Measurements from ENCODE around the gene SNTG2. TPM values are rescaled to one million over a fixed set of nuclear protein-coding genes. Genes with fewer than 3 reads are reported as not detected.

Gene SNTG2
- total RNA-seq, 2 donors from 2014 or later, result 2.4 TPM; not detected in 1

GRCh38 chr2:929925-930324 lies 20.7 kb upstream of the SNTG2 start:
- TF ChIP-seq CTCF (IDR thresholded peaks at IDR 0.05), result no peak
- no peak overlapping the region for H3K27ac ChIP-seq
- H3K27me3 ChIP-seq, result no peaks in the 10 kb centered on the region
- no peak overlapping the region for H3K4me3 ChIP-seq
- no peaks in the 10 kb centered on the region for H3K36me3 ChIP-seq
- H3K4me1 ChIP-seq, result no peaks in the 10 kb centered on the region
- DNase-seq (ENCODE audit: low spot score), result no peak
- no peaks in the 10 kb centered on the region for H3K9me3 ChIP-seq

- TF ChIP-seq CTCF (IDR thresholded peaks at IDR 0.05), result no peak
- DNase-seq (ENCODE audit: low spot score), result no peak
- Histone ChIP-seq H3K9me3 (no peaks in the 10 kb centered on the region), H3K36me3 (no peaks in the 10 kb centered on the region), H3K27me3 (no peaks in the 10 kb centered on the region), H3K27ac (no peak overlapping the region), H3K4me3 (no peak overlapping the region), H3K4me1 (no peaks in the 10 kb centered on the region)
Observed at GRCh38 chr2:930935-931334, 19.7 kb upstream of the SNTG2 start.

- no peaks in the 10 kb centered on the region for H3K36me3 ChIP-seq
- H3K4me1 ChIP-seq, result no peaks in the 10 kb centered on the region
- H3K4me3 ChIP-seq, result no peak overlapping the region
- no peak overlapping the region for H3K27ac ChIP-seq
- no peak for DNase-seq (ENCODE audit: low spot score)
- H3K9me3 ChIP-seq, result no peaks in the 10 kb centered on the region
- H3K27me3 ChIP-seq, result no peaks in the 10 kb centered on the region
- TF ChIP-seq CTCF (IDR thresholded peaks at IDR 0.05), result no peak
Observed at GRCh38 chr2:932320-933115, 18.1 kb upstream of the SNTG2 start.

- DNase-seq (ENCODE audit: low spot score), result no peak
Observed at GRCh38 chr2:933734-934295, 16.8 kb upstream of the SNTG2 start.

GRCh38 chr2:937530-937929 lies 13.1 kb upstream of the SNTG2 start:
- H3K27me3 ChIP-seq, result no peaks in the 10 kb centered on the region
- DNase-seq (ENCODE audit: low spot score), result no peak
- H3K9me3 ChIP-seq, result no peaks in the 10 kb centered on the region
- H3K4me3 ChIP-seq, result no peak overlapping the region
- no peaks in the 10 kb centered on the region for H3K36me3 ChIP-seq
- no peak overlapping the region for H3K27ac ChIP-seq
- no peak for TF ChIP-seq CTCF (IDR thresholded peaks at IDR 0.05)
- no peaks in the 10 kb centered on the region for H3K4me1 ChIP-seq

More at GRCh38 chr2:933734-934295, 16.8 kb upstream of the SNTG2 start:
- H3K4me1 ChIP-seq, result no peaks in the 10 kb centered on the region
- H3K27ac ChIP-seq, result no peak overlapping the region
- no peaks in the 10 kb centered on the region for H3K9me3 ChIP-seq
- no peak for TF ChIP-seq CTCF (IDR thresholded peaks at IDR 0.05)
- H3K36me3 ChIP-seq, result no peaks in the 10 kb centered on the region
- H3K4me3 ChIP-seq, result no peak overlapping the region
- H3K27me3 ChIP-seq, result no peaks in the 10 kb centered on the region
